ENCODE results near the gene DOCK1.

DNA sequence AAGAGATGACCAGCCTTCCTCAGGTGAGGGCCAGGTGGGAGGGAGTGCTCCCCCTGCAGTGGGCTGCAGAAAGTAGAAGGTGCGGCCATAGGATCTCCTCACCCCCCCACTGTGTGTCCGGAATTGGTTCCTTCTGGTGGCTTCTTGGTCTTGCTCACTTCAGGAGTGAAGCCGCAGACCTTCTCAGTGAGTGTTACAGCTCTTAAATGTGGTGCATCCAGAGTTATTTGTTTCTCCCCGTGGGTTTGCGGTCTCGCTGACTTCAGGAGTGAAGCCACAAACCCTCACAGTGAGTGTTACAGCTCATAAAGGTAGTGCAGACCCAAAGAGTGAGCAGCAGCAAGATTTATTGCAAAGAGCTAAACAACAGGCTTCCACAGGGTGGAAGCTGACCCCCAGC, 553.6 kb downstream of the DOCK1 start:
- TF ChIP-seq, protein P1, sequence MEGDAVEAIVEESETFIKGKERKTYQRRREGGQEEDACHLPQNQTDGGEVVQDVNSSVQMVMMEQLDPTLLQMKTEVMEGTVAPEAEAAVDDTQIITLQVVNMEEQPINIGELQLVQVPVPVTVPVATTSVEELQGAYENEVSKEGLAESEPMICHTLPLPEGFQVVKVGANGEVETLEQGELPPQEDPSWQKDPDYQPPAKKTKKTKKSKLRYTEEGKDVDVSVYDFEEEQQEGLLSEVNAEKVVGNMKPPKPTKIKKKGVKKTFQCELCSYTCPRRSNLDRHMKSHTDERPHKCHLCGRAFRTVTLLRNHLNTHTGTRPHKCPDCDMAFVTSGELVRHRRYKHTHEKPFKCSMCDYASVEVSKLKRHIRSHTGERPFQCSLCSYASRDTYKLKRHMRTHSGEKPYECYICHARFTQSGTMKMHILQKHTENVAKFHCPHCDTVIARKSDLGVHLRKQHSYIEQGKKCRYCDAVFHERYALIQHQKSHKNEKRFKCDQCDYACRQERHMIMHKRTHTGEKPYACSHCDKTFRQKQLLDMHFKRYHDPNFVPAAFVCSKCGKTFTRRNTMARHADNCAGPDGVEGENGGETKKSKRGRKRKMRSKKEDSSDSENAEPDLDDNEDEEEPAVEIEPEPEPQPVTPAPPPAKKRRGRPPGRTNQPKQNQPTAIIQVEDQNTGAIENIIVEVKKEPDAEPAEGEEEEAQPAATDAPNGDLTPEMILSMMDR (IDR thresholded peaks at IDR 0.05), result no peak
- no peak for TF ChIP-seq POLR2A (IDR thresholded peaks at IDR 0.05)
